CD4-positive, alpha-beta memory T cell (primary cell): ENCODE measurements around the gene NDUFS8. TPM values are rescaled to one million over a fixed set of nuclear protein-coding genes. Genes with fewer than 3 reads are reported as not detected.

Experiments
- CTCF ChIA-PET: fragments of 350-600 bp; sonication (Branson Sonifier 250); formaldehyde crosslinking; loops from one replicate; lab custom pipeline; 2021; ENCODE audit warnings: inconsistent platforms; ENCODE audit not compliant: partially characterized antibody; lab: Charles Lee
- POLR2A ChIA-PET: fragments of 350-600 bp; sonication (Branson Sonifier 250); formaldehyde crosslinking; loops from one replicate; lab custom pipeline; 2021; ENCODE audit not compliant: partially characterized antibody; lab: Charles Lee
- DNase-seq, 5 donors: peaks; one replicate each; pipeline versions ENCODE4 v3.0.0 to v3.0.0-alpha.2; 2020 to 2022; ENCODE audit warnings: mixed read lengths in 1 of 5
- H3K27ac ChIP-seq: one replicate; pipeline ENCODE4 v1.7.0; 2013; ENCODE audit warnings: low read depth, low read length
- H3K27me3 ChIP-seq: 2 replicates; pipeline ENCODE4 v1.7.0; 2013; ENCODE audit warnings: mild to moderate bottlenecking, low read length, moderate library complexity; ENCODE audit not compliant: insufficient read depth
- H3K36me3 ChIP-seq: 2 replicates; pipeline ENCODE4 v1.7.0; 2013; ENCODE audit warnings: mild to moderate bottlenecking, low read length, moderate library complexity; ENCODE audit not compliant: insufficient read depth
- H3K4me1 ChIP-seq: 2 replicates; pipeline ENCODE4 v1.7.0; 2013; ENCODE audit warnings: mild to moderate bottlenecking, low read length, moderate library complexity; ENCODE audit not compliant: insufficient read depth
- H3K4me3 ChIP-seq, 2 donors: one replicate each; pipeline ENCODE4 v1.7.0; 2013; ENCODE audit warnings: low read length in 2 of 2, mild to moderate bottlenecking in 1 of 2
- H3K9me3 ChIP-seq, 2 donors: one replicate each; pipeline ENCODE4 v1.7.0; 2013; ENCODE audit warnings: low read length in 2 of 2, control low read depth in 1 of 2; ENCODE audit not compliant: control insufficient read depth in 1 of 2
- H3K27ac Mint-ChIP-seq, 7 donors: one replicate each; pipeline ENCODE4 v1.8.0; 2020 to 2021; ENCODE audit warnings: mixed read lengths in 7 of 7, mild to moderate bottlenecking in 6 of 7, inconsistent platforms in 3 of 7, moderate library complexity in 3 of 7
- H3K27me3 Mint-ChIP-seq, 2 donors: one replicate each; pipeline ENCODE4 v1.8.0; 2020 to 2021; ENCODE audit warnings: mixed read lengths in 2 of 2
- H3K36me3 Mint-ChIP-seq, 2 donors: one replicate each; pipeline ENCODE4 v1.8.0; 2020 to 2021; ENCODE audit warnings: mixed read lengths in 2 of 2, inconsistent platforms in 1 of 2, mild to moderate bottlenecking in 1 of 2
- H3K4me1 Mint-ChIP-seq, 4 donors: one replicate each; pipeline ENCODE4 v1.8.0; 2020 to 2021; ENCODE audit warnings: mixed read lengths in 4 of 4, mild to moderate bottlenecking in 1 of 4
- H3K4me3 Mint-ChIP-seq, 8 donors: one replicate each; pipeline ENCODE4 v1.8.0; 2020 to 2021; ENCODE audit warnings: mixed read lengths in 8 of 8, mild to moderate bottlenecking in 7 of 8, moderate library complexity in 6 of 8, inconsistent platforms in 3 of 8
- H3K9me3 Mint-ChIP-seq, 8 donors: one replicate each; pipeline ENCODE4 v1.8.0; 2020 to 2021; ENCODE audit warnings: mixed read lengths in 8 of 8, mild to moderate bottlenecking in 5 of 8, inconsistent platforms in 3 of 8, moderate library complexity in 1 of 8
- intact Hi-C: fragments of 100-400 bp; cut with micrococcal nuclease; formaldehyde crosslinking; loops from one replicate; pipeline ENCODE4 v1.15.1; 2023
- microRNA-seq: library from miRNA; unstranded; fragments of <30 nt; microRNA quantifications from one replicate; pipeline ENCODE4 v1.2.0, GENCODE V29; 2021; ENCODE audit warnings: borderline replicate concordance, borderline number of aligned reads, borderline microRNAs expressed, mixed read lengths
- polyA plus RNA-seq, 2 donors: library from polyadenylated mRNA; unstranded; fragments of 300-500 nt; fragmentation: Illumina TruSeq; gene quantifications; one replicate each; pipeline ENCODE4 v1.2.3, GENCODE V29; 2021
- total RNA-seq, 2 experiments: library from RNA; stranded (reverse); gene quantifications; one replicate each; pipeline ENCODE4 v1.2.3, GENCODE V29; 2021

NDUFS8 gene
- total and polyA plus RNA-seq, 4 experiments from 2014 or later = 70.0 to 143 (median 109) TPM

- no peaks in the 10 kb centered on the region for H3K27me3 ChIP-seq
- ChIA-PET POLR2A (no interaction called here), CTCF (no interaction called here)
- H3K4me1 ChIP-seq = no peaks in the 10 kb centered on the region
- Mint-ChIP-seq H3K9me3 (no peaks in the 10 kb centered on the region), H3K4me3 (no peak overlapping the region), H3K27ac (no peak overlapping the region), H3K27me3 (no peaks in the 10 kb centered on the region), H3K36me3 (peaks cover 0 to 4% of the 10 kb centered on the region in 2 donors), H3K4me1 (no peaks in the 10 kb centered on the region)
- no peak overlapping the region for H3K27ac ChIP-seq
- no peaks in the 10 kb centered on the region for H3K36me3 ChIP-seq
- no peak for DNase-seq
- intact Hi-C loops = no loop called here
- H3K4me3 ChIP-seq = no peak overlapping the region
- no peaks in the 10 kb centered on the region for H3K9me3 ChIP-seq
These were observed 51.2 kb downstream of the NDUFS8 start for GRCh38 chr11:68081691-68082090.

GRCh38 chr11:68082481-68082880, 52.0 kb downstream of the NDUFS8 start:
- H3K27me3 ChIP-seq = no peaks in the 10 kb centered on the region
- no peaks in the 10 kb centered on the region for H3K27me3 Mint-ChIP-seq
- H3K4me3 Mint-ChIP-seq = no peak overlapping the region
- POLR2A ChIA-PET = no interaction called here
- H3K27ac Mint-ChIP-seq = no peak overlapping the region
- H3K9me3 Mint-ChIP-seq = no peaks in the 10 kb centered on the region
- no peaks in the 10 kb centered on the region for H3K4me1 Mint-ChIP-seq
- H3K9me3 ChIP-seq = no peaks in the 10 kb centered on the region
- H3K4me3 ChIP-seq = no peak overlapping the region
- no peaks in the 10 kb centered on the region for H3K4me1 ChIP-seq
- no peak overlapping the region for H3K27ac ChIP-seq
- intact Hi-C loops = no loop called here
- DNase-seq = no peak
- CTCF ChIA-PET = no interaction called here
- H3K36me3 Mint-ChIP-seq = peaks cover 0 to 4% of the 10 kb centered on the region in 2 donors
- H3K36me3 ChIP-seq = no peaks in the 10 kb centered on the region

DNA sequence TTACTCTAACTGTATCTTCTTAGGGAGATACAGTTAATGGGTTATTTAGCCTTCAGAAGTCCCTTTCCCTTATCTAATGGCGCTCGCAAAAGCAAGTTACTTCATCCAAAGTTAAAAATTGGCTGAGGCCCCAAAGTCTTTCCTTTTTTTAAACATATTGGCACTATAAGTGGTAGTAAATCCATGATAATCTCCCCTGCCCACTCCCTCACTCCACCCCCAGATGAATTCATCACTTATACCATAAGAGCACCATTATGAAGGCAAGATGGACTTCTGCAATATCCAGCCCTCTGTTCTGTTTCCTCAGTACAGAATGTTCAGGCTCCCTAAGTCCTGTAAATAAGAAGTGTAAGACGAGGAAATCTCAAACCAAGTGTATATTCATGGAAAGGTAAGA, 53.0 kb downstream of the NDUFS8 start:
- intact Hi-C loops = no loop called here
- ChIA-PET POLR2A (no interaction called here), CTCF (no interaction called here)
- Histone ChIP-seq H3K4me1 (no peaks in the 10 kb centered on the region), H3K36me3 (no peaks in the 10 kb centered on the region), H3K27ac (no peak overlapping the region), H3K27me3 (no peaks in the 10 kb centered on the region), H3K9me3 (no peaks in the 10 kb centered on the region), H3K4me3 (no peak overlapping the region)
- peaks cover 0 to 4% of the 10 kb centered on the region in 2 donors for H3K36me3 Mint-ChIP-seq
- H3K27me3 Mint-ChIP-seq = no peaks in the 10 kb centered on the region
- H3K27ac Mint-ChIP-seq = no peak overlapping the region
- H3K4me3 Mint-ChIP-seq = no peak overlapping the region
- DNase-seq = no peak
- H3K9me3 Mint-ChIP-seq = no peaks in the 10 kb centered on the region
- H3K4me1 Mint-ChIP-seq = no peaks in the 10 kb centered on the region

Small RNAs within 50 kb of the gene (microRNA-seq; reads per million reads assigned to microRNA genes)
- gene MIR4691 (not detected), gene MIR6753 (not detected), gene MIR7113 (not detected)

Other genes with a start within 250 kb of the NDUFS8 start
- 10 to 100 TPM; 22.4 to 26.8 TPM for gene UNC93B1, start 26.6 kb upstream of the NDUFS8 start, total RNA-seq
- gene UNC93B1, start 26.6 kb upstream of the NDUFS8 start, polyA plus RNA-seq = 10 to 100 TPM; 25.1 to 27.1 TPM
- gene ALDH3B1, start 20.4 kb upstream of the NDUFS8 start, total RNA-seq = 1 to 10 TPM in 1 of 2 experiments, under 1 TPM in 1; 0.72 to 1.0 TPM
- gene ALDH3B1, start 20.4 kb upstream of the NDUFS8 start, polyA plus RNA-seq = not detected
- 100 to 1,000 TPM; 261 to 266 TPM for gene TCIRG1, start 8.3 kb downstream of the NDUFS8 start, total RNA-seq
- 10 to 100 TPM; 46.2 to 60.1 TPM for gene TCIRG1, start 8.3 kb downstream of the NDUFS8 start, polyA plus RNA-seq
- gene CHKA, start 90.7 kb downstream of the NDUFS8 start, total RNA-seq = 1 to 10 TPM; 2.5 to 2.7 TPM
- 1 to 10 TPM; 1.5 to 2.6 TPM for gene CHKA, start 90.7 kb downstream of the NDUFS8 start, polyA plus RNA-seq
- gene KMT5B, start 182.6 kb downstream of the NDUFS8 start, total RNA-seq = 10 to 100 TPM; 60.5 to 61.7 TPM
- 10 to 100 TPM; 27.9 to 45.6 TPM for gene KMT5B, start 182.6 kb downstream of the NDUFS8 start, polyA plus RNA-seq
- gene C11orf24, start 241.3 kb downstream of the NDUFS8 start, total RNA-seq = 10 to 100 TPM; 19.1 to 20.3 TPM
- gene C11orf24, start 241.3 kb downstream of the NDUFS8 start, polyA plus RNA-seq = 10 to 100 TPM in 1 of 2 donors, 1 to 10 TPM in 1; 7.7 to 17.6 TPM